ENCODE measurements around the gene ISYNA1. TPM values are rescaled to one million over a fixed set of nuclear protein-coding genes. Genes with fewer than 3 reads are reported as not detected.

ISYNA1 gene
- total RNA-seq, 1 experiment from 2014 or later, result 236 TPM

- CTCF ChIA-PET, result interaction anchor here (0.6 to 2.4 kb wide), 5 partner anchors 10 to 382 kb away, joined by 3 to 5 read pairs (median 3); no protein-coding TSS in a partner anchor
- TF ChIP-seq AFF4 (CRISPR knock-in tag; IDR thresholded peaks at IDR 0.05; ENCODE audit: borderline replicate concordance), result no peak
- no peak for TF ChIP-seq ZNF671 (CRISPR knock-in tag; IDR thresholded peaks at IDR 0.05)
- no peak for TF ChIP-seq ETV6 (CRISPR knock-in tag; IDR thresholded peaks at IDR 0.05)
- TF ChIP-seq EMX1 (CRISPR knock-in tag; IDR thresholded peaks at IDR 0.05), result no peak
- no peak for TF ChIP-seq ZNF219 (CRISPR knock-in tag; IDR thresholded peaks at IDR 0.05; ENCODE audit: borderline replicate concordance)
- TF ChIP-seq NFATC4 (CRISPR knock-in tag; IDR thresholded peaks at IDR 0.05), result no peak
- no peak for TF ChIP-seq CREM (CRISPR knock-in tag; IDR thresholded peaks at IDR 0.05)
- TF ChIP-seq TEAD1 (CRISPR knock-in tag; IDR thresholded peaks at IDR 0.05), result no peak
- TF ChIP-seq ZNF281 (CRISPR knock-in tag; IDR thresholded peaks at IDR 0.05), result no peak
- no peak for TF ChIP-seq SMAD4 (CRISPR knock-in tag; IDR thresholded peaks at IDR 0.05)
- TF ChIP-seq ZNF138 (CRISPR knock-in tag; conservative IDR thresholded peaks at IDR 0.05), result no peak
- no peak for TF ChIP-seq ATF2 (CRISPR knock-in tag; IDR thresholded peaks at IDR 0.05; ENCODE audit: borderline replicate concordance, low read depth)
- TF ChIP-seq FOXJ3 (CRISPR knock-in tag; IDR thresholded peaks at IDR 0.05; ENCODE audit: borderline replicate concordance), result no peak
- no peak for TF ChIP-seq IRF1 (CRISPR knock-in tag; IDR thresholded peaks at IDR 0.05)
- no peak for TF ChIP-seq USF2 (CRISPR knock-in tag; IDR thresholded peaks at IDR 0.05)
- TF ChIP-seq RELA (CRISPR knock-in tag; IDR thresholded peaks at IDR 0.05; ENCODE audit: borderline replicate concordance), result no peak
- no peak for TF ChIP-seq E2F1 (CRISPR knock-in tag; IDR thresholded peaks at IDR 0.05)
- TF ChIP-seq HMGXB4 (CRISPR knock-in tag; IDR thresholded peaks at IDR 0.05), result no peak
- Mint-ChIP-seq H3K4me1 (peaks cover 7% of the 10 kb centered on the region), H3K27me3 (ENCODE audit: low read depth) (no peaks in the 10 kb centered on the region), H3K4me3 (no peak overlapping the region), H3K9me3 (no peaks in the 10 kb centered on the region), H3K27ac (peak overlapping the region; percentile 77), H3K36me3 (peaks cover 8% of the 10 kb centered on the region)
- DNase-seq (ENCODE audit: low spot score) (no peak), ATAC-seq (no peak)
- POLR2A ChIA-PET, result no interaction called here
These were observed 27.5 kb upstream of the ISYNA1 start for GRCh38 chr19:18465214-18465963.

Data from WTC11 (cell line).